Measurements from ENCODE around the gene TRIP6. TPM values are rescaled to one million over a fixed set of nuclear protein-coding genes. Genes with fewer than 3 reads are reported as not detected.

TRIP6 gene
- total RNA-seq, 1 donor from 2014 or later = 52.1 TPM

DNA sequence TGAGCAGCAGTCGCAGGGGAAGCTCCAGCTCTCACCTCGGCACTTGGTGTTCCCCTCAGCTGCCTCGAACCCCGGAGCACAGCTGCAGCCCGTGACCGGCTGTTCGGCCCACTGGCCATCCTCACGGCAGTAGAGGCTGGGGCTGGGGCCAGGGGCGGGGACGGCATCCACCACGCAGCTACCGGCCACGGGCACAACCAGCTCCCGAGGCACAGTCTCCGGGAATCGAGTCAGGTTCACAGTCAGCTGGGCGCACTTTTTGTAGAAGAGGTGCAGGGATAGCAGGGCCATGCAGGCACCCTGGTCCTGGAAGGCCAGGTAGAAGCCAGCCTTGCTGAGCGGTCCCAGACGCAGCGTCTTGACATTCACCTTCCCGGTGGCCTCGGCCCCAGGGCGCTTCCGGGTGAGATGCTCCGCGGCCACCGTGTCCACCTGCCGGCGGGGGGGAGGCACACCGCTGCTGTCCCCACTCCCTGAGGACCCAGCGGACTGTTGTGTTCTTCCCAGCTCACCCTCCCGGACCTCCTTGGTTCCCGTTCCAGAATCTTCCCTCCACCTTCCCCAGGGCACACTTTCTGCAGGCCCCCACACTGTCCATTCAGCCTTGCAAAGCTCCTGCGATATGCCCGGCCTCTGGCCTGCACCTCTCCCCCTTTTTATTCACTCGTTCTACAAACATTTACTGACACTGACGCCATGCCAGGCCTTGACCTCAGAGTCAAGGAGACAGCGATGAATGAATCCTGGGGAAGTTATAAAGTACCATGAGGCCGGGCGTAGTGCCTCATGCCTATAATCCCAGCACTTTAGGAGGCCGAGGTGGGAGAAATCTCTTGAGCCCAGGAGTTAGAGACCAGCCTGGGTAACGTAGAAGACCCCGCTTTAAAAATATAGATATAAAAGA is 44.7 kb upstream of the TRIP6 start:
- Histone ChIP-seq H3K4me1 (peaks cover 34% of the 10 kb centered on the region), H3K27ac (no peak overlapping the region), H3K4me3 (no peak overlapping the region), H3K27me3 (no peaks in the 10 kb centered on the region), H3K9me3 (no peaks in the 10 kb centered on the region), H3K36me3 (peaks cover 5 to 62% of the 10 kb centered on the region in 2 donors)
- DNase-seq (ENCODE audit: extremely low spot score in 2 of 2) = no peak
- intact Hi-C loops (cut with DNase I) = no loop called here
- TF ChIP-seq POLR2A (IDR thresholded peaks at IDR 0.05) (no peak), POLR2AphosphoS5 (IDR thresholded peaks at IDR 0.05; ENCODE audit: insufficient read depth in 1 of 2, low read depth in 1 of 2) (no peak)
- TF ChIP-seq, protein P1, sequence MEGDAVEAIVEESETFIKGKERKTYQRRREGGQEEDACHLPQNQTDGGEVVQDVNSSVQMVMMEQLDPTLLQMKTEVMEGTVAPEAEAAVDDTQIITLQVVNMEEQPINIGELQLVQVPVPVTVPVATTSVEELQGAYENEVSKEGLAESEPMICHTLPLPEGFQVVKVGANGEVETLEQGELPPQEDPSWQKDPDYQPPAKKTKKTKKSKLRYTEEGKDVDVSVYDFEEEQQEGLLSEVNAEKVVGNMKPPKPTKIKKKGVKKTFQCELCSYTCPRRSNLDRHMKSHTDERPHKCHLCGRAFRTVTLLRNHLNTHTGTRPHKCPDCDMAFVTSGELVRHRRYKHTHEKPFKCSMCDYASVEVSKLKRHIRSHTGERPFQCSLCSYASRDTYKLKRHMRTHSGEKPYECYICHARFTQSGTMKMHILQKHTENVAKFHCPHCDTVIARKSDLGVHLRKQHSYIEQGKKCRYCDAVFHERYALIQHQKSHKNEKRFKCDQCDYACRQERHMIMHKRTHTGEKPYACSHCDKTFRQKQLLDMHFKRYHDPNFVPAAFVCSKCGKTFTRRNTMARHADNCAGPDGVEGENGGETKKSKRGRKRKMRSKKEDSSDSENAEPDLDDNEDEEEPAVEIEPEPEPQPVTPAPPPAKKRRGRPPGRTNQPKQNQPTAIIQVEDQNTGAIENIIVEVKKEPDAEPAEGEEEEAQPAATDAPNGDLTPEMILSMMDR (IDR thresholded peaks at IDR 0.05) = no peak

DNA sequence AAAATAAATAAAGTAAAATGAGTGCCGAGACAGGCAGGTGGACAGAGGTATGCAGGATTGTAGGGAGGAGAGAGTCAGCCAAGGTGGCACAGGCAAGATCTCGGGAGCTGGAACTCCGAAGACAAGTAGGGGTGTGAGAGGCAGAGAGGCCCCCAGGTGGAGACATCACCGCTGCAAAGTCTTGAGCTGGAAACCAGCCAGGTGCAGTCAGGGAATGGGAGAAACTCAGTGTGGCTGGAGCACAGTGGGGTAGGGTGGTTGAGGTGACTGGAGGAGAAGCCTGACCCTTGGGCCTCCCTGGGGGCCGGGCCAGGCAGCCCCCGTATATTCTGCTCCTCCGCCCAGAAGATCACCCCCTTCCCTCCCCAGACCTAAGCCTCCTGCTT is 44.1 kb upstream of the TRIP6 start:
- intact Hi-C loops (cut with DNase I) = no loop called here
- Histone ChIP-seq H3K36me3 (peaks cover 5 to 59% of the 10 kb centered on the region in 2 donors), H3K27me3 (no peaks in the 10 kb centered on the region), H3K4me3 (no peak overlapping the region), H3K27ac (no peak overlapping the region), H3K9me3 (no peaks in the 10 kb centered on the region), H3K4me1 (peaks cover 34% of the 10 kb centered on the region)
- TF ChIP-seq POLR2AphosphoS5 (IDR thresholded peaks at IDR 0.05; ENCODE audit: insufficient read depth in 1 of 2, low read depth in 1 of 2) (no peak), POLR2A (IDR thresholded peaks at IDR 0.05) (no peak)
- TF ChIP-seq, protein P1 (IDR thresholded peaks at IDR 0.05) = no peak
- no peak for DNase-seq (ENCODE audit: extremely low spot score in 2 of 2)

DNA sequence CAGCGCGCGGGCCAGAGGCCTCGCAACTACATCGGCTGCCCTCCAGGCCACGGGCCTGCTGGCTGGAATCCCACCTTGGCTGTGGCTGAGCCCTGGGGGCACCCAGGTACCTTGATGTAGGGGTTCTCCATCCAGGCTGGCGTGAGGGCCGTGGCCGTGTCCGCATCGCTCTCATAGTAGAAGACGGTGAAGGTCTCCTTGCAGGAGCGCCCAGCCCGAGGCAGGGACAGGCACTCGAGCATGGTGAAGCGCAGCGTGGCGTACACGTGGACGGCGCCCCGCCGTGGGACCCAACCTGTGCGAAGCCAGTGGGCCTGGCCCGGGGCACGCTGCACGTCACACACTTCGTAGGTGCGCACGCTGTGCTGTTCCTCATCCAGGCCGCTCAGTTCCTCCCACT is 43.7 kb upstream of the TRIP6 start:
- no peak for DNase-seq (ENCODE audit: extremely low spot score in 2 of 2)
- Histone ChIP-seq H3K27me3 (no peaks in the 10 kb centered on the region), H3K9me3 (no peaks in the 10 kb centered on the region), H3K36me3 (peaks cover 5 to 55% of the 10 kb centered on the region in 2 donors), H3K4me1 (peaks cover 36% of the 10 kb centered on the region), H3K27ac (no peak overlapping the region), H3K4me3 (no peak overlapping the region)
- intact Hi-C loops (cut with DNase I) = no loop called here
- TF ChIP-seq, protein P1 (IDR thresholded peaks at IDR 0.05) = no peak
- TF ChIP-seq POLR2AphosphoS5 (IDR thresholded peaks at IDR 0.05; ENCODE audit: insufficient read depth in 1 of 2, low read depth in 1 of 2) (no peak), POLR2A (IDR thresholded peaks at IDR 0.05) (no peak)

DNA sequence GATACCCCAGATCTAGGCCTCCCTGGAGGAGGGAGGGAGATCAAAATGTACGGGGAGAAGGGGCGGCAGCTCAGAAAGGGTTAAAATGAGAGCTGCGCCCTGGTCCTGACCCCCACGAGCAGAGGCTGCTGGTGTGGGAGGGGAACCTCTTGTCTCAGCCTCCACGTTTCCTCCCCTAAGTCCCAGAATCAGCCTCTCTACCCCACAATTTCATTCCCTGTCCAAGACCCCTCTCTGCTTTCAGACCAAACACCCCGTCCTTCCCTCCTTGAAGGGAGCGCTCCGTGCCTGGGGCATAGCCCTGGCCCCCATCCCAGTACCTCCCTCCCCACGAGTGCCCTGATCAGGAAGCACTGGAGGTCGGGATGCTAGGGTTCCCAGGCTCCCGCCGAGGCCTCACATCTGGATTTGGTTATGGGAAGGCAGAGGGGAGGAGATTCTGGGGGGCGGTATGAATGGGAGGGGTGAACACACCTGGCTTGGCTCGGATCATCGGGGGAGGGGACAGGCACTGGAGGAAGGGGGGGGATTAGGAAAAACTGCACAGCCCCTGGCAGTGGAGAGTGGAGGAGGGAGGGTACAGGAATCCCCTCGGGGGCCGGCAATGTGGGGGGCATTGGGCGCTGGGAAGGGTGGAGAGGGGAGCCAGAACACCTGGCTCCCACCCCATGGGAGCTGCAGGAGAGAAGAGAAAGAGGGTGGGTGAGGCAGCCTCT is 42.5 kb upstream of the TRIP6 start:
- intact Hi-C loops (cut with DNase I) = no loop called here
- Histone ChIP-seq H3K4me1 (peaks cover 40% of the 10 kb centered on the region), H3K27me3 (no peaks in the 10 kb centered on the region), H3K4me3 (peak overlapping the region; percentile 73 to 92), H3K27ac (peak overlapping the region; percentile 89), H3K36me3 (peaks cover 4 to 44% of the 10 kb centered on the region in 2 donors), H3K9me3 (no peaks in the 10 kb centered on the region)
- DNase-seq (ENCODE audit: extremely low spot score in 2 of 2) = no peak
- TF ChIP-seq, protein P1 (IDR thresholded peaks at IDR 0.05) = no peak
- TF ChIP-seq POLR2AphosphoS5 (IDR thresholded peaks at IDR 0.05; ENCODE audit: insufficient read depth in 1 of 2, low read depth in 1 of 2) (no peak), POLR2A (IDR thresholded peaks at IDR 0.05) (no peak)

All from vagina (tissue), 2 donors.